CD4-positive, alpha-beta T cell treated with Interleukin-12 subunit alpha and Interleukin-12 subunit beta, for 1 hour (primary cell): ENCODE results near the gene VWA3B.
"Not testable (repeated sequence)": the region's sequence is repeated elsewhere in the genome, so short reads cannot be mapped to it uniquely, and the experiment has no call there.

Source experiments
- DNase-seq: peaks from one replicate; pipeline ENCODE4 v3.0.0-alpha.2; 2020

VWA3B gene

GRCh38 chr2:98308532-98308931, 221.6 kb downstream of the VWA3B start:
- DNase-seq, result no peak

- DNase-seq, result no peak
Measured at GRCh38 chr2:98309580-98309979, 222.6 kb downstream of the VWA3B start.

GRCh38 chr2:98310010-98310409, 223.0 kb downstream of the VWA3B start:
- no peak for DNase-seq

- no peak for DNase-seq
Measured at GRCh38 chr2:98311090-98311489, 224.1 kb downstream of the VWA3B start.

GRCh38 chr2:98311771-98312545, 225.0 kb downstream of the VWA3B start:
- DNase-seq, result no peak

- DNase-seq, result no peak
Measured at GRCh38 chr2:98313492-98314250, 226.7 kb downstream of the VWA3B start.

GRCh38 chr2:98314251-98314650, 227.3 kb downstream of the VWA3B start:
- DNase-seq, result no peak

- DNase-seq, result no peak
Measured at GRCh38 chr2:98315957-98316356, 229.0 kb downstream of the VWA3B start.

GRCh38 chr2:98317214-98317613, 230.2 kb downstream of the VWA3B start:
- no peak for DNase-seq

- not testable (repeated sequence) for DNase-seq
Measured at GRCh38 chr2:98320171-98320570, 233.2 kb downstream of the VWA3B start.

GRCh38 chr2:98324181-98324580, 237.2 kb downstream of the VWA3B start:
- DNase-seq, result no peak

- no peak for DNase-seq
Measured at GRCh38 chr2:98327776-98328175, 240.8 kb downstream of the VWA3B start.

GRCh38 chr2:98329549-98329948, 242.6 kb downstream of the VWA3B start:
- no peak for DNase-seq

GRCh38 chr2:98332989-98333388, 246.0 kb downstream of the VWA3B start:
- DNase-seq, result no peak

GRCh38 chr2:98333922-98334321, 247.0 kb downstream of the VWA3B start:
- no peak for DNase-seq

- DNase-seq, result no peak
Measured at GRCh38 chr2:98334439-98335078, 247.6 kb downstream of the VWA3B start.

- DNase-seq, result no peak
Measured at GRCh38 chr2:98335271-98335670, 248.3 kb downstream of the VWA3B start.

GRCh38 chr2:98341241-98341640, 254.3 kb downstream of the VWA3B start:
- no peak for DNase-seq

- no peak for DNase-seq
Measured at GRCh38 chr2:98343285-98343684, 256.3 kb downstream of the VWA3B start.

GRCh38 chr2:98346311-98347236, 259.6 kb downstream of the VWA3B start, which contains the start of gene CNGA3:
CNGA3 (plus strand) TSS chr2:98346456; CDS start chr2:98369976, 23,520 bp downstream.
- DNase-seq, result no peak

GRCh38 chr2:98347298-98348065, 260.5 kb downstream of the VWA3B start:
- no peak for DNase-seq

GRCh38 chr2:98348066-98348561, 261.1 kb downstream of the VWA3B start:
- no peak for DNase-seq
